Body of pancreas (tissue), 4 donors: ENCODE data around the gene PFAS.
A peak's percentile ranks its signal among the peaks of the same experiment; 100 is the strongest.

Experiments used
- CTCF ChIP-seq, 7 experiments: fragments of 450-650 bp in 4 of 7; fragments of 200-600 bp in 3 of 7; sonication (generic) in 3 of 7; IDR thresholded peaks; one replicate each; pipeline ENCODE4 v1.5.1; 2016 to 2019; ENCODE audit warnings: antibody characterized with exemption in 7 of 7
- POLR2A ChIP-seq, 3 donors: fragments of 450-650 bp; IDR thresholded peaks; one replicate each; pipeline ENCODE4 v1.6.1; 2016; ENCODE audit warnings: antibody characterized with exemption in 3 of 3, mild to moderate bottlenecking in 2 of 3

GRCh38 chr17:8248751-8249607 is at the start of gene PFAS:
- TF ChIP-seq CTCF (IDR thresholded peaks at IDR 0.05) (peak in 2 of 7 experiments; percentile 12 to 13), POLR2A (IDR thresholded peaks at IDR 0.05) (peak; percentile 16 to 77 (median 73))
